Astrocyte of the cerebellum (primary cell): ENCODE results near the gene VCAN.

Experiments used
- DNase-seq: peaks from one replicate; pipeline ENCODE4 v3.0.0-alpha.2; 2011; ENCODE audit warnings: low read depth
- H3K4me3 ChIP-seq: 2 replicates; pipeline ENCODE4 v1.5.1; 2011; ENCODE audit warnings: mild to moderate bottlenecking, low read depth, low read length, moderate library complexity
- CTCF ChIP-seq: IDR thresholded peaks from 2 replicates; pipeline ENCODE4 v1.5.1; 2012; ENCODE audit warnings: low read length, low read depth, moderate library complexity, mild to moderate bottlenecking; ENCODE audit errors: missing control alignments
- in situ Hi-C: cut with HindIII; loops from 2 replicates; pipeline ENCODE4 v1.10.0; 2017; ENCODE audit warnings: low sequenced_read_pairs

Gene VCAN

GRCh38 chr5:83475935-83476814 is 4.6 kb downstream of the VCAN start:
- in situ Hi-C loops, result loop anchor here (5.0 kb wide), 1 partner anchor 86 kb away; no protein-coding TSS in a partner anchor
- TF ChIP-seq CTCF, result no peak
- peak overlapping the region; percentile 7 for H3K4me3 ChIP-seq
- no peak for DNase-seq

GRCh38 chr5:83482961-83483360 is 11.4 kb downstream of the VCAN start:
- in situ Hi-C loops, result no loop called here
- no peak for DNase-seq
- TF ChIP-seq CTCF, result no peak
- no peak overlapping the region for H3K4me3 ChIP-seq

GRCh38 chr5:83484294-83484693 is 12.8 kb downstream of the VCAN start:
- in situ Hi-C loops, result no loop called here
- H3K4me3 ChIP-seq, result no peak overlapping the region
- no peak for DNase-seq
- TF ChIP-seq CTCF, result no peak

- H3K4me3 ChIP-seq, result no peak overlapping the region
- no peak for TF ChIP-seq CTCF
- in situ Hi-C loops, result no loop called here
- no peak for DNase-seq
These were observed 14.3 kb downstream of the VCAN start for GRCh38 chr5:83485842-83486241.

GRCh38 chr5:83487155-83487554 is 15.6 kb downstream of the VCAN start:
- no peak for DNase-seq
- H3K4me3 ChIP-seq, result no peak overlapping the region
- in situ Hi-C loops, result no loop called here
- TF ChIP-seq CTCF, result no peak

- no peak overlapping the region for H3K4me3 ChIP-seq
- DNase-seq, result no peak
- in situ Hi-C loops, result no loop called here
- no peak for TF ChIP-seq CTCF
These were observed 16.7 kb downstream of the VCAN start for GRCh38 chr5:83488271-83488670.
